GM19455 (cell line): Measurements from ENCODE around the gene RAB17.

ENCODE experiments used
- ATAC-seq: cut with Tn5 transposase; IDR thresholded peaks from one replicate; pipeline ENCODE4 v1.9.1; 2021; ENCODE audit not compliant: unreplicated experiment

Gene RAB17

DNA sequence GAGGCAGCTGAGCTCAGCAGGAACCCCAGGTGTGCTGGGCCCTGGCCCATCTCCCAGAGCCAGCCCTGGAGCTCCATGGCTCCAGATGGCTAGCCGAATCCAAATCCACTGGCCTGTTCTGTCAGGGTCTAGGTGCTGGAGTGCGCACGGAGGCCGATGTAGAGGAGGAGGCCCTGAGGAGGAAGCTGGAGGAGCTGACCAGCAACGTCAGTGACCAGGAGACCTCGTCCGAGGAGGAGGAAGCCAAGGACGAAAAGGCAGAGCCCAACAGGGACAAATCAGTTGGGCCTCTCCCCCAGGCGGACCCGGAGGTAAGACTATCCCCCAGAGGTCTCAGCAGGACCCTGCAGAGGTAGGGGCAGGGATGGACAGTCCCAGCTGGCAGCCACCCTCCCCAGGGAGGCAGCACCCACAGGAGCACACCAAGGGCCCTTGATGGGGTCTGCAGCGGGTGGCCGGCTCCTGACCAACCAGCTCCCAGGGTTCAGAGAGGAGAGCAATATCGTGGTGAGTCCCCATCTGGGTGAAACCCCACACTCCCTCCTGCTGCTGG, 50.2 kb downstream of the RAB17 start:
- ATAC-seq, result no peak

DNA sequence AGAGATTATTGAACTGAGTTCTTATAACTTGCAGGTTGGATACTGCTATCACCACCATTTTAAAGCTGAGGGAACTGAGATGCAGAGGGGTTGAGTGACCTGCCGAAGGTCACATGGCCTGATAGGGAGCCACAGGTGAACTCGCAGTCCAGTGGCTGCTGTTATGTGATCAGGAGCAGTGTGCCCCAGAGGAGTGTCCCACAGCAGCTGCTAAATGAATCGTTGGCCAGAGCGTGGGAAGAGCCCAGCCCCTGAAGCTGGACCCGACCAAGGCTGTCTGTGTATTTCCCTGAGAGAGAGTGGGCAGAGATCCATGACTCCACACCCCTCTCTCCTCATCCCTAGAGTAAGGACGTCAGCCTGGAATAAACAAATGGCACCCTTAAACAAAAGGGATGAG, 50.9 kb downstream of the RAB17 start:
- ATAC-seq, result no peak

GRCh38 chr2:237538901-237539300, 51.6 kb downstream of the RAB17 start:
- no peak for ATAC-seq

DNA sequence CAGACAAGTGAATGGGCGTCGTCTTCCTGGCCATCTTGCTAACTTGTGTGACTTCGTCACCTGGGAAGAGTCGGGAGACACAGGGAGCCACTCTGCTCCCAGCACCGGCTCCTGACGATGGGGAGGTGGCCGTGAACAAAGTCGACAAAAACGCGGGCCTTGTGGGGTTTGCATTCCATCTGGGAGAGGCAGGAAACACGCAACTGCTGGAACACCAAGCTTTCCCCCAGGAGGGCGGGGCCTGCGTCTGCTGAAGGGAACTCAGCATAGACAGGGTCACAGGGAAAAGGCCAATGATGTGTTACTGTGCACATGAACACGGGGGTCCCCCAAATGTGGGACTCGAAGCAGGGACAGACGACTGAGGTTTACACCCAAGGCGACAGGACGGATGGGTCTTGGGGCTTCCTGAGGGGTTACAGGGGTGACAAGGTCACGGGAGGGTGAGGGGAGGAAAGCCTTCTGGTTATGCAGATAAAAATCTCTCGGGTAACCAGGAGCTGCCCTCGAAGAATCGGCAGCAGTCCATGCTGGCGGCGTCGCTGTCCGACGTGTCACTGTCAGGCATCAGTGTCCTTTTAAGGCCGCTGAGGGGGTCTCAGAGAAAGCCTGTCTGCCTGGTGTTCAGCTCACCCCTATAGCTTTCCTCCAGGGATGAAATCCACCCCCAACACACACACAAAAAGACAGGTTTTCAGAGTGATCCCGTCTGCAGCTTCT, 52.4 kb downstream of the RAB17 start:
- ATAC-seq, result no peak

- no peak for ATAC-seq
These were observed 53.9 kb downstream of the RAB17 start for GRCh38 chr2:237536617-237537016.

- no peak for ATAC-seq
These were observed 54.5 kb downstream of the RAB17 start for GRCh38 chr2:237536083-237536415.

DNA sequence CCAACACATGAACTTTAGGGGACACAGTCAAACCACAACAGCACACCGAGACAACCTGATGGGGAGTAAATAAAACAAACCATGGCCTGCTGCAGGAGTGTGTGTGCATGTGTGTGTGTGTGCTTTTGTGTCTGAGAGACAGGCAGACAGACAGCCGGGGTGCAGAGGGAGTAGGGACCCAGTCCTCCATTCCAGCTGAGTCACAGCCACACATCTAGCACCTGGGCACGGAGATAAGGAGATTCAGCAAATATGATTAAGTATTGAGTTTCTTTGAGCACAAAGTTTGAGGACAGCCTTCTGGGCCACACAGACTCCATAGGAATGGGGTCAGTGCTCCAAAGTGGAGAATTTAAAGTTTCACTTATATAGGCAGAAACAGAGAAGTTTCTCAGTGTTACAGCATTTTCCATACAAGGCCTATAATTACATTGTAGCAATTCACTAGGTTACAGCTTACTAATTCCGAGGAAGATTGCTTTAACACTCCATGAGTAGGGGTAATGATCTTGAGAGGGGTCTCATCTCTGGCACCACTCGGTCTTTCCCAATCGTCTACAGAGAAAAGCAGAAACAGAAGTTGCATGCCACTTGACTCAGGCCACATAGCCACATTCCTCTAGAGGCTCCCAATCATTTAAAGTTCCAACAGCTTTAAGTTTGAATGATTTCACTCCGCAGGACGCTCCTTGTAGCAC, 55.0 kb downstream of the RAB17 start:
- no peak for ATAC-seq

- no peak for ATAC-seq
These were observed 56.2 kb downstream of the RAB17 start for GRCh38 chr2:237534380-237534779.

DNA sequence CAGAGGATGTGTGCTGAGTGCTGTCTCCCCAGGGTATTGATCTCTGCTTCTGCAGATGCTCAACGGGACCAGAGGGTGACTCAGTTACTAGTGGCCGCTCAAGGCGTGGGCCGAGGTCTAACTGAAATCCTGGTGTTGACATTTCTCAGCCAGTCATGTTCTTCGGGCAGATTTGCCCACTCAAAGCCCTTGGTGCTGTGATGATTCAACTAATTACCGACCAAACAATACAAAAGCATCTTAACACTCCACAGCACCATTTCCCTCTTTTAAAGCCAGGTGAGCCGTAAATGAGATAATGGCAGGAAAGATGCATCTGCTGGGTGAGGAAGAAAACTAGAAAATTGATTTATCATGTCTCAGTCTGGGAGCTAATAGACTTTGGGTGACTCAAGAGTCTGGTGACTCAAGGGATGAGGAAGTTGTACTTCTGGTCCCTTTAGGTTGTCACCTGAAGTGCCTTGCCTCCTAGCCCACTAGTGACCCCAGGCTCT, 56.8 kb downstream of the RAB17 start:
- ATAC-seq, result no peak

DNA sequence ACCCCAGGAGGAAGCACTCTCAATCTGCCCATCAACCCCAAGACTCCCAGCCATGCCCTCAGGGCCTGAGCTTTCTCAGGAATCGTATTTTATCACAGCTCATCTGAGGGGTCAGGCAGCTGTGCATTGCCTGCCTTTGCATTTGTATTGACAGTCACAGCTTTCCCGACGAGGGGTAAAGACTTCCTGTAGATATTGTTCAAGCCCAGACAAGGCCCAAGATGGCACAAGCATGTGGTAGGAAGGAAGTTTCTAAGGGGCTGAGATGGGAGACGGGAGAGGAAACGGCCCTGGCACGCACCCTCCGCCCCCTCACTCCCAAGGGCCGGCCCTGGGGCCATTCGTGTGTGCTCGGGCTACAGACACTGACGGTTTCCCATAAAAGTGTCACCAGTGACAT, 58.4 kb downstream of the RAB17 start:
- no peak for ATAC-seq

GRCh38 chr2:237530472-237531433, 59.8 kb downstream of the RAB17 start:
- ATAC-seq, result peak; percentile 59

- ATAC-seq, result peak; percentile 83
These were observed 60.8 kb downstream of the RAB17 start for GRCh38 chr2:237529452-237530402.

GRCh38 chr2:237527766-237528165, 62.8 kb downstream of the RAB17 start:
- no peak for ATAC-seq

- no peak for ATAC-seq
These were observed 63.3 kb downstream of the RAB17 start for GRCh38 chr2:237527233-237527632.

DNA sequence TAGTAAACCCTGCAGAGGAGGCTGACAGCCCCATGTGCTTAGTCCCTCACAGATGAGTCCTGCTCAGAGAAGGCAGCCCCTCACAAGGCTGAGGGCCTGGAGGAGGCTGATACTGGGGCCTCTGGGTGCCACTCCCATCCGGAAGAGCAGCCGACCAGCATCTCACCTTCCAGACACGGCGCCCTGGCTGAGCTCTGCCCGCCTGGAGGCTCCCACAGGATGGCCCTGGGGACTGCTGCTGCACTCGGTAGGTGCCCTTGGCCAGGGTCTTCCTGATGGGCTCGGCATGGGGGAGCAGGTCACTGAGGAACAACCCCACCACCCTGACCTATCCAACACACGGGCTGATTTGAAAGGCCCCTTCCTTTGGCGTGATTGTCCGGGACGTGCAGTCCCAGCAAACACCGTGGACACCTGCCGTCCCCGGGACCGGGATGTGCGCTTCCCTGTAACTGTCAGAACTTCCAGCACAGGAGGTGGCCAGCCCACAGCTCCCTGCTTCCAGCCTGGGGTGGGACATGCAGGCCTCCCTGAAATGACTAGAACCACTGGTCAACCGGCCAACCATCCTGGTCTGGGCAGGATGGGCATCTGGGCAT, 64.9 kb downstream of the RAB17 start:
- no peak for ATAC-seq

GRCh38 chr2:237524631-237525030, 65.9 kb downstream of the RAB17 start:
- no peak for ATAC-seq
